ENCODE results near the gene FMN1.

The FMN1 gene

DNA sequence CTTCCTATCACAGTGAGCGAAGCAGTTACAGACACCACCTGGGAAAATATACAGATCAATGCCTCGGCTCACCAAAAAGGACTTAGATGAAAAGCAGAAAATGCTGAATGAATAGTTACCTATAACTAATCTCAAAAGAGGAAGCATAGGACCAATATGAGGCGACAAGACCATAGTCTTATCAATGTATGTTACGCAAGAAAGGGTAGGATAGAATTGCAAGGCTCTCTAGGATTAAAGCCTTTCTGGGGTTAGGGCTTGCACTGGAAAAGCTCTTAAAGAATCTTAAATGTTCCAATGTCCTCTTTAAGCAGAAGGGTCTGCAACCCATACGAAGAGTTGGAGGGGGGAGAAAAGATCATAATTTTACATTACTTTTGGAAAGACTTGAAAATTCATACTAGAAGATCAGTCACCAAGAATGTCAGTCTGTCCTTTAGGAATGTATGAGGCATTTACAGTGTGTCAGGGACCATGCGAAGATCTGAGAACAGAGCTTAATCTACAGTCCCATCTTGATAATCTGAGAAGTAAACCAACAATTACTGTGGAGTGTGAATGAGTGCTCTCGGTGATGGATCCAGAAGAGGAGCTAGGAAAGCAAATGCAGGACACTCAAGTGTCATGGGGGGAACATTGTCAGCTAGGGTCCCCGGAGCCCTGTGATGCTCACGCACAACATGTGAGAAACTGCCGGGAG lies 290.8 kb downstream of the FMN1 start:
- Histone ChIP-seq H3K27me3 (no peaks in the 10 kb centered on the region), H3K9me3 (no peaks in the 10 kb centered on the region), H3K4me3 (ENCODE audit: low read depth, low read length) (no peak overlapping the region), H3K36me3 (no peaks in the 10 kb centered on the region), H3K4me1 (no peaks in the 10 kb centered on the region)
- no peak for TF ChIP-seq CTCF (IDR thresholded peaks at IDR 0.05; ENCODE audit: low read depth, low read length)
- no peak for DNase-seq

- DNase-seq = no peak
- TF ChIP-seq CTCF (IDR thresholded peaks at IDR 0.05; ENCODE audit: low read depth, low read length) = no peak
- Histone ChIP-seq H3K36me3 (no peaks in the 10 kb centered on the region), H3K27me3 (no peaks in the 10 kb centered on the region), H3K4me1 (no peaks in the 10 kb centered on the region), H3K9me3 (no peaks in the 10 kb centered on the region), H3K4me3 (ENCODE audit: low read depth, low read length) (no peak overlapping the region)
Observed at GRCh38 chr15:32901995-32902394, 292.5 kb downstream of the FMN1 start.

DNA sequence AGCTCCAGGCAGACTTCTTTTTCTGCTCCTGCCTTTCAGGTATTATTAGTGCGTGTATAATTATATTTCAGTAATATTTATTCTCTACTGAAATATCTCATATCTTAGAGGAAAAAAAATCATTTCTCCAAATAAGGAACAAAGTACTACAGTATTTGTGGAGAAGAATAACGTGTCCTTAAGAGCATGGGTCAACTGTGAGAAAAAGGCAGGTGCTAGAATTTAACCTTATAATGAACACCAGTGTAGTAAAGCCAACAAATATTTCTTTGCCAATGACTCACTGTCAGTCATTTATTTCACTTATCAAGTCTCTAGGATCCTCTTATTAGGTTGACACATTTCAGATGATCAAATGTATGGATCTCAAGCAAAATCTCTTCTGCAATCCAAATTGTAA lies 293.3 kb downstream of the FMN1 start:
- H3K9me3 ChIP-seq = no peaks in the 10 kb centered on the region
- DNase-seq = no peak
- no peaks in the 10 kb centered on the region for H3K27me3 ChIP-seq
- H3K4me1 ChIP-seq = no peaks in the 10 kb centered on the region
- H3K36me3 ChIP-seq = no peaks in the 10 kb centered on the region
- TF ChIP-seq CTCF (IDR thresholded peaks at IDR 0.05; ENCODE audit: low read depth, low read length) = no peak
- H3K4me3 ChIP-seq (ENCODE audit: low read depth, low read length) = no peak overlapping the region

- peak; percentile 15 for DNase-seq
- no peak for TF ChIP-seq CTCF (IDR thresholded peaks at IDR 0.05; ENCODE audit: low read depth, low read length)
- no peaks in the 10 kb centered on the region for H3K27me3 ChIP-seq
- no peaks in the 10 kb centered on the region for H3K4me1 ChIP-seq
- H3K4me3 ChIP-seq (ENCODE audit: low read depth, low read length) = no peak overlapping the region
- H3K36me3 ChIP-seq = no peaks in the 10 kb centered on the region
- no peaks in the 10 kb centered on the region for H3K9me3 ChIP-seq
Observed at GRCh38 chr15:32899126-32899596, 295.4 kb downstream of the FMN1 start.

DNA sequence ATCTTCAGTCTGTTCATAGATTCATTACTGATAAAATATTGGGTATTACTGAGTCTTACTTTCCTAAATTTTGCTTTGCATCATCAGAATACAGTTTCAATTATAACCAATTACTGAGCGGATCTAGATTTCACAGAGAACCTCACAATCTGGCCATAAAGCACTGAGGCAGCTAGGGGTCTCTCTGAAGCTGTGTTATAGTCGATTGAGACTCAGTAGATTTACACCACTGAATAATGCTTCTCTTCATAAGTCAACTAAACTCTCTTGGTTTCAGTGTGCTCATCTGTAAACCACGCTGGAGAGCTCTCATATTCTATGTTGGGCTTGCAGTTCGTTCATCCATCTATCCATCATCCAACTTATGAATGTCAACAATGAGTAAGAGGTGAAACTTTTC lies 296.1 kb downstream of the FMN1 start:
- H3K4me3 ChIP-seq (ENCODE audit: low read depth, low read length) = no peak overlapping the region
- no peaks in the 10 kb centered on the region for H3K9me3 ChIP-seq
- no peak for DNase-seq
- no peaks in the 10 kb centered on the region for H3K4me1 ChIP-seq
- no peaks in the 10 kb centered on the region for H3K27me3 ChIP-seq
- H3K36me3 ChIP-seq = no peaks in the 10 kb centered on the region
- TF ChIP-seq CTCF (IDR thresholded peaks at IDR 0.05; ENCODE audit: low read depth, low read length) = no peak

- H3K4me3 ChIP-seq (ENCODE audit: low read depth, low read length) = no peak overlapping the region
- no peaks in the 10 kb centered on the region for H3K9me3 ChIP-seq
- H3K36me3 ChIP-seq = no peaks in the 10 kb centered on the region
- no peaks in the 10 kb centered on the region for H3K27me3 ChIP-seq
- no peaks in the 10 kb centered on the region for H3K4me1 ChIP-seq
- TF ChIP-seq CTCF (IDR thresholded peaks at IDR 0.05; ENCODE audit: low read depth, low read length) = no peak
- DNase-seq = no peak
Observed at GRCh38 chr15:32893421-32893820, 301.1 kb downstream of the FMN1 start.
